Measurements from ENCODE around the gene SMCO4. TPM values are rescaled to one million over a fixed set of nuclear protein-coding genes. Genes with fewer than 3 reads are reported as not detected.

The SMCO4 gene
- total RNA-seq, 1 donor from 2014 or later: 29.3 TPM

GRCh38 chr11:93571612-93572011 lies 28.4 kb upstream of the SMCO4 start:
- Histone ChIP-seq H3K27me3 (ENCODE audit: insufficient read depth, low read length) (no peaks in the 10 kb centered on the region), H3K36me3 (ENCODE audit: insufficient read depth, low read length) (no peaks in the 10 kb centered on the region), H3K9ac (ENCODE audit: low read length) (no peak overlapping the region), H4K20me1 (ENCODE audit: insufficient read depth, low read length) (no peaks in the 10 kb centered on the region), H2AFZ (ENCODE audit: low read depth, low read length) (no peak overlapping the region), H3K27ac (ENCODE audit: low read depth, low read length) (no peak overlapping the region), H3K4me1 (ENCODE audit: insufficient read depth, low read length) (peaks cover 5% of the 10 kb centered on the region), H3K9me3 (ENCODE audit: insufficient read depth, low read depth, low read length) (no peaks in the 10 kb centered on the region), H3K79me2 (ENCODE audit: insufficient read depth, low read length) (no peaks in the 10 kb centered on the region), H3K4me3 (ENCODE audit: insufficient read depth, low read depth, low read length) (no peak overlapping the region), H3K4me2 (ENCODE audit: low read length) (no peak overlapping the region)
- DNase-seq (ENCODE audit: low read depth): no peak
- FAIRE-seq: no peak
- H3K4me1 Mint-ChIP-seq (ENCODE audit: low read depth, unreplicated experiment): peaks cover 15% of the 10 kb centered on the region
- H3K4me3 Mint-ChIP-seq (ENCODE audit: unreplicated experiment): no peak overlapping the region
- H3K27me3 Mint-ChIP-seq (ENCODE audit: low read depth, unreplicated experiment): no peaks in the 10 kb centered on the region
- H3K9me3 Mint-ChIP-seq (ENCODE audit: unreplicated experiment): no peaks in the 10 kb centered on the region
- no peaks in the 10 kb centered on the region for H3K36me3 Mint-ChIP-seq (ENCODE audit: low read depth, unreplicated experiment)
- H3K27ac Mint-ChIP-seq (ENCODE audit: unreplicated experiment): no peak overlapping the region
- TF ChIP-seq EZH2 (IDR thresholded peaks at IDR 0.05; ENCODE audit: insufficient read depth, low read length): no peak
- TF ChIP-seq CTCF (IDR thresholded peaks at IDR 0.05; ENCODE audit: insufficient read depth, low read depth, low read length): no peak

- Mint-ChIP-seq H3K27me3 (ENCODE audit: low read depth, unreplicated experiment) (no peaks in the 10 kb centered on the region), H3K9me3 (ENCODE audit: unreplicated experiment) (no peaks in the 10 kb centered on the region)
- no peak for FAIRE-seq
These were observed 27.7 kb upstream of the SMCO4 start for GRCh38 chr11:93570759-93571413.

More at GRCh38 chr11:93570759-93571413, 27.7 kb upstream of the SMCO4 start:
- no peak overlapping the region for H3K27ac ChIP-seq (ENCODE audit: low read depth, low read length)
- H3K27me3 ChIP-seq (ENCODE audit: insufficient read depth, low read length): no peaks in the 10 kb centered on the region
- H3K4me2 ChIP-seq (ENCODE audit: low read length): no peak overlapping the region
- no peaks in the 10 kb centered on the region for H3K79me2 ChIP-seq (ENCODE audit: insufficient read depth, low read length)
- H3K4me3 ChIP-seq (ENCODE audit: insufficient read depth, low read depth, low read length): no peak overlapping the region
- Mint-ChIP-seq H3K27ac (ENCODE audit: unreplicated experiment) (no peak overlapping the region), H3K36me3 (ENCODE audit: low read depth, unreplicated experiment) (no peaks in the 10 kb centered on the region), H3K4me1 (ENCODE audit: low read depth, unreplicated experiment) (peaks cover 10% of the 10 kb centered on the region), H3K4me3 (ENCODE audit: unreplicated experiment) (no peak overlapping the region)
- no peaks in the 10 kb centered on the region for H3K36me3 ChIP-seq (ENCODE audit: insufficient read depth, low read length)
- H3K9me3 ChIP-seq (ENCODE audit: insufficient read depth, low read depth, low read length): no peaks in the 10 kb centered on the region
- H3K9ac ChIP-seq (ENCODE audit: low read length): no peak overlapping the region
- TF ChIP-seq EZH2 (IDR thresholded peaks at IDR 0.05; ENCODE audit: insufficient read depth, low read length) (no peak), CTCF (IDR thresholded peaks at IDR 0.05; ENCODE audit: insufficient read depth, low read depth, low read length) (no peak)
- no peaks in the 10 kb centered on the region for H4K20me1 ChIP-seq (ENCODE audit: insufficient read depth, low read length)
- H2AFZ ChIP-seq (ENCODE audit: low read depth, low read length): no peak overlapping the region
- H3K4me1 ChIP-seq (ENCODE audit: insufficient read depth, low read length): peaks cover 5% of the 10 kb centered on the region
- peak; percentile 66 for DNase-seq (ENCODE audit: low read depth)
